ENCODE measurements around the gene FBXO42.
"Not testable (repeated sequence)": the region's sequence is repeated elsewhere in the genome, so short reads cannot be mapped to it uniquely, and the experiment has no call there.

The FBXO42 gene

GRCh38 chr1:16372535-16373285 is 20.4 kb upstream of the FBXO42 start:
- DNase-seq (ENCODE audit: low read depth) = no peak

GRCh38 chr1:16371725-16372124 is 19.4 kb upstream of the FBXO42 start:
- peak; percentile 84 for DNase-seq (ENCODE audit: low read depth)

- no peak for DNase-seq (ENCODE audit: low read depth)
These were observed 17.5 kb upstream of the FBXO42 start for GRCh38 chr1:16369821-16370220.

- peak; percentile 54 for DNase-seq (ENCODE audit: low read depth)
These were observed 15.9 kb upstream of the FBXO42 start for GRCh38 chr1:16367968-16368890.

GRCh38 chr1:16367258-16367967 is 15.1 kb upstream of the FBXO42 start:
- DNase-seq (ENCODE audit: low read depth) = peak; percentile 90

- peak; percentile 98 for DNase-seq (ENCODE audit: low read depth)
These were observed 14.5 kb upstream of the FBXO42 start, which contains the start of gene SZRD1 for GRCh38 chr1:16366722-16367257. SZRD1 (plus strand) TSS chr1:16367242; CDS start chr1:16367258, 16 bp downstream.

- DNase-seq (ENCODE audit: low read depth) = not testable (repeated sequence)
These were observed 12.8 kb upstream of the FBXO42 start for GRCh38 chr1:16365146-16365498.

GRCh38 chr1:16356867-16357266 is 4.6 kb upstream of the FBXO42 start:
- no peak for DNase-seq (ENCODE audit: low read depth)

- no peak for DNase-seq (ENCODE audit: low read depth)
These were observed 2.3 kb upstream of the FBXO42 start for GRCh38 chr1:16354619-16355018.

- no peak for DNase-seq (ENCODE audit: low read depth)
These were observed 709 bp upstream of the FBXO42 start for GRCh38 chr1:16352842-16353535.

- DNase-seq (ENCODE audit: low read depth) = peak; percentile 33
These were observed 755 bp downstream of the FBXO42 start for GRCh38 chr1:16351456-16351993.

- peak; percentile 16 for DNase-seq (ENCODE audit: low read depth)
These were observed 2.4 kb downstream of the FBXO42 start for GRCh38 chr1:16349847-16350406.

- DNase-seq (ENCODE audit: low read depth) = peak; percentile 88
These were observed 3.7 kb downstream of the FBXO42 start for GRCh38 chr1:16348414-16349182.

- DNase-seq (ENCODE audit: low read depth) = not testable (repeated sequence)
These were observed 9.0 kb downstream of the FBXO42 start for GRCh38 chr1:16343276-16343675.

- no peak for DNase-seq (ENCODE audit: low read depth)
These were observed 9.8 kb downstream of the FBXO42 start for GRCh38 chr1:16342331-16343062.

- no peak for DNase-seq (ENCODE audit: low read depth)
These were observed 11.6 kb downstream of the FBXO42 start for GRCh38 chr1:16340673-16341072.

- no peak for DNase-seq (ENCODE audit: low read depth)
These were observed 13.3 kb downstream of the FBXO42 start for GRCh38 chr1:16338961-16339360.

GRCh38 chr1:16334655-16335340 is 17.5 kb downstream of the FBXO42 start:
- DNase-seq (ENCODE audit: low read depth) = no peak

All from ELR (cell line).